GM18868 (cell line): ENCODE measurements around the gene MAN1B1.

Source experiments
- ATAC-seq: cut with Tn5 transposase; IDR thresholded peaks from one replicate; pipeline ENCODE4 v1.9.1; 2021; ENCODE audit warnings: mild to moderate bottlenecking, moderate library complexity; ENCODE audit not compliant: unreplicated experiment

Gene MAN1B1

DNA sequence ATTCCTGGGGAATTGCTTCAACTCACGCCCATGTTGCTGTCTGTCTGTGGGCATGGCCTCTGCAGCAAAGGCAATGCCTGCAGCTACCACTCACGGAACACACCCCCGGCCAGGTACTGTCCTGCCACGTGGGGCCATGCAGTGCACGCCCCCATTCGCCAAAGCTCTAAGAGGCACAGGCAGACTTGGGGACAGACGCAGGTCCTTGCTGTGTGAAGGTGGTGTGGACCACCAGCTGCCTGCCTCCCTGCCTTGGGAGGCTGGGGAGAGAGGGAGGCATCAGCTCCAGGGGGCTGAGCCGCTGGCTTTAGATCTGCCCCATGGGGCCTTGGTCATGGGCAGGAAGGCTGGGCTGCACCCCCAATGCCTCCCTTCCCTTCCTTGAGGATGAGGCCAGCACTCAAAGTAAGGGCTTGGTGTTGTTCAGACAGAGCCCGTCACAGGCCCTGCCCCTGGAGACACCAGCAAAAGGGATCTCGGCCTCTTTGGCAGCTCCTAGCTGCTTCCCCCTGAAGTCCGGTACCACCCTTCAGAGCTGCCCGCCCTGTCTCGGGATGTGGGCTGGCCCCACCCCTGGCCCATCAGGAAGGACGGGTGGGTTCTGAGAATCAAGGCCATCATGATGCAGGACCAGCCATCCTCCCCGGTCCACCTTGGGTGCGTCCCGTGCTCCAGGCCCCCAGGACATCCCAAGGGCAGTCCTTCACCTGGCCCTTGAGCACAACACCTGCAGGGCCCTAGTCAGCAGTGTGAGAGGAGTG lies 54.4 kb downstream of the MAN1B1 start:
- ATAC-seq, result no peak

DNA sequence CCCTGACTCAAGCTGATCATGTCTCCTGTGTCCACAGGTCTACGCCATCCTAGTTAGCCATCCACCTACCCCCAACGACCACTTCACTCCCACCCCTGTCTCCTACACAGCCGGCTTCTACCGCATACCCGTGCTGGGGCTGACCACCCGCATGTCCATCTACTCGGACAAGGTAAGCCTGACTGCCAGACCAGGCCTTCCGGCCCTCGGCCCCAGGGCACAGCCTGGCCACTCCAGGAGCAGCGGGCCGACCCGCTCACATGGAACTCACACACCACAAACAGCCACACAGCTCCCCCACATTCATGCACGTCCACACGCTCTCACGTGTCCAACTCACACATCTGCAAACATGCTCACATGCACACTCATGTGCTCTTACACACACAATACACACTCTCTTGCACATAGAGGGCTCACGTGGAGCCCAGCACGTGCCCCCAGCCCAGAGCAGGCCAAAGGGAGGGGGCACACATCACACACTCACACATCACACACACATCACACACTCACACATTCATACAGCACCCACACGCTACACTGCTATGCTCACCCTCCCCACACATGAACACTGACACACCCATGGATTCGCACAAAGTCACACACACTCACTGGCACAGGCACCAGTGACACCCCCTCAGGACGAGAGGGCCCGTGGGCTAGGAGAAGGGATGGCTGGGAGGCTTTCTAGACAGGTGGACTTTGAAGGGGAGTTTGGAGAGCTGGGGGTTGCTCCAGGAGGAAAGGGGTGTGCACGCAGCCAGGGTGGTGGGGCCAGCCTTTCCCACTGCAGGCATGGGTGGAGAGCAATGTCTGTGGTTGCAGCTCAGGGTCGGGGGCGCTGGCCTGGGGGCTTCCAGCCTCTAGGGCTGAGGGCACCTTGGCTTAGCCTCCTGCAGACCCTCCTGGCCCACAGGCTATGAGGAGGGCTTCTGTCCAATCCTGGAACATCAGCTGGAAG lies 55.5 kb downstream of the MAN1B1 start:
- no peak for ATAC-seq

DNA sequence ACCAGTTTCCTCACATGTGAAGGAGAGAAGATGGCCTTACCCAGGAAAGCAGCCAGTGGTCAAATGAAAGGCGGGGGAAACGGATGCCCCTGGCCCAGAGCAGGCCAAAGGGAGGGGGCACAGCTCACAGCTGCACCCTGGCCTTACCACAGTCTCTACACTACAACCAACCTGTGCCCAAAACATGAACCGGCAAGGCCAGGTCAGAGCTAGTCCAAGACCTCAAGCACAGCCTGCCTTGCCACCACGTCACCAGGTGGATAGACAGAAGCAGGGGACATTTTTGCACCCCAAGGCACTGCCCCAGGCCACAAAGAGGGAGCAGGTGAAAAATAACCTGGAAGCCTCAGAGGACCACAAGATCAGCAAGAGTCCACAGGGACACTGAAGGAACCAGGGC lies 56.7 kb downstream of the MAN1B1 start:
- no peak for ATAC-seq

DNA sequence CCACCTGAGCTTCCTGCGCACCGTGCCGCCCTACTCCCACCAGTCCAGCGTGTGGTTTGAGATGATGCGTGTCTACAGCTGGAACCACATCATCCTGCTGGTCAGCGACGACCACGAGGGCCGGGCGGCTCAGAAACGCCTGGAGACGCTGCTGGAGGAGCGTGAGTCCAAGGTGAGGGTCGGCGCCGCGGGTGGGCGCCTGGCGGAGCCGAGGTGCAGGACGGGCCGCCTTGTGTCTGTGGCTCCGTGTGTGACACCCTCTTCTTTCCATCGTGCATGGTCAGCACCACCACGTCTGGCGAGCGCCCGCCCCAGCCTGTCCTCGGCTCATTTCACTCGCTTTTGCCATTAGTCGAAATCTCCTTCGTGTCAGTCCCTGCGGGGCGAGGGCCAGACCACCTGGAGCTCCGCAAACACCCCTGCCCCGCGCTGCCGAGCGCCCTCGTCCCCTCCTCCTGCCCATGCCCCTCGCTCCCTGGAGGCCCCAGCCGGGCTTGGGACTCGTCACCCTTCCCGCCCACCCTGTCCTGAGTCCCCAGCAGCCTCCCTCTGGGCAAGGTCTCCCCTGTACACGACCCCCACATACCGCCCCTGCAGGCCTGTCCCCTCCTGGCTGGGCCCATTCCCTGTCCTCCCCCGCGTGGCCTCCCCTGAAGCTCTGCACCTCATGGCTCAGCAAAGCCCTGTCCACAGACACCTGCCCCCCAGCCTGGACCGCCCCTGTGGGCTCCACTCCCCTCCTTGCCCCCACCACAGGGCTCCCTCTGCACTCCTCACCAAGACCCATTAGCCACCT lies 59.1 kb downstream of the MAN1B1 start:
- no peak for ATAC-seq

DNA sequence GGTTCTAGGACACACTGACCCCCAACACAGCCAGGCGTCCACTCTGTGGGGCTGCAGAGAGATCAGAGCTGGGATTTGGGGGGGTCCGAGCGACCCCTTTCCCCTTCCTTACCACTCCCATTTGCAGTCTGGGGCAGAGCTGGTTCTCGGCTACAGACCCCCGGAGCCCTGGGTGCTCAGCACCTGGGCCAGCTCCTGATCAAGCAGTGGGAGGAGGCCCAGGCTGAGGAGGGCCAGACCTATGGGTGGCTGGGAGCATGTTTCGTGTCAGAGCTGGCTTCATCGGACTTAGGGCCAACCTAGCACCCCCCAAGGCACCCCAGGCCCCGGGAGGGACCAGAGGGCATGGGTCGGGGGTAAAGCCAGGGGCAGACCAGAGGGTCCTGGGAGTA lies 59.7 kb downstream of the MAN1B1 start:
- no peak for ATAC-seq

DNA sequence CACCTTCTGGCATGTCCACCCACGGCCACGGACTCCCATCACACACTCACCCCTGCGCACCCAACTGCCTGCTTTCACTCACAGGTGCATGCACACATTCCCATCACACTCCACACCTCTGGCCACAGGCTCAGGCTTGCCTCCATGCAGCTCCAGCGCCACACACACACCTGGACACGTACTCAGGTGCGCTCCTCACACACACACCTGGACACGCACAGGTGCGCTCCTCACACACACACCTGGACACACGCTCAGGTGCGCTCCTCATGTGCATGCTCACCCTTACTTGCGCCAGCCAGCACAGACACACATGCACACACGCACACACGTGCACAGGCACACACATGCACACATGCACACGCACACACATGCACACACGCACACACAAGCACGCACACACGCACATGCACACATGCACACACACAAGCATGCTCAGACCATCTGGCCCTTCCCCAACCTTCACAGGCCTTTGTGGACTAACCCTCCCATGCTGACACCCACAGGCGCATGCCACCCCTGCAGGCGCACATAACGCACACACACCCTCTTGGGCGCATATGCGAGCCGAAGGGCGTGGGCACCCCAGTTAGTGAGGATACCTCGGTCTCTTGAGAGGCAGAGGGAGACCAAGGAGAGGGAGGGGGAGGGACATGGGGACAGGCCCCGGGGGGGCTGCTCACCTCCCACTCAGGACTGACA lies 60.5 kb downstream of the MAN1B1 start:
- no peak for ATAC-seq

DNA sequence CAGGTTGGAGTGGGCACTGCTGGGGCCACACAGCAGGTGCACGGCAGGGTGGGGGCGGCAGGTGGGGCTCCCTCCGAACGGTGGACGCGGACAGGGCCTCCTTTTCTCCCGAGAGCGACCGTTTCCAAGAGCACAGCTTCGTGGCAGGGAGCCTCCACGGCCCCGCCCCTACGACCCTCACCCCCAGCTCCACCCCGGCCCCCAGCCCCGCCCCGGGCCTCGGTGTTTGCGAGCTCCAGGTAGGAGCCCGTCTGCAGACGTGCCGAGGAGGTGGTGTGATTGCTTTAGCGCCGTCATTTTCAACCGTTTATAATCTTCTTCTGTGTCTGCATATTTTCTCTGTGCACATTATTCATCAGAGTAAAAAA lies 61.0 kb downstream of the MAN1B1 start:
- ATAC-seq, result no peak

DNA sequence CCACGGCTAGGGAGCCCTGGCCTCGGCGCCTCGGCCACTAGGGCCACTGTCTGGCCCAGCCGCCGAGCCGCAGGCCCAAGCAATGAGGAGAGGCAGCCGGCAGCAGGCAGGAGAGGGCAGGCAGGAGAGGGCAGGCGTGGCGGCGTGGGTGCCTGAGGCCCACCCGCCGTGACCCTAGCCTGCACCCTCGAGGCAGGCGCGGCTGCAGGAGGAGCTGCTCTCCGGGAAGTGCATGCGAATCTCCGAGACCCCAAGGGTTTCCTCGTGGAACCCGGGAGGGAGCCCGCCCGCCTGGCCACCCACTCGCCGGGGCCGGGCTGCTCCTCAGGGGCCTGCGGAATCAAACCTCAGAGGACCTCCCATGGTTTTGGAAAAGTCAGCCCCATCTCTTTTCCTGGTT lies 61.5 kb downstream of the MAN1B1 start:
- no peak for ATAC-seq

DNA sequence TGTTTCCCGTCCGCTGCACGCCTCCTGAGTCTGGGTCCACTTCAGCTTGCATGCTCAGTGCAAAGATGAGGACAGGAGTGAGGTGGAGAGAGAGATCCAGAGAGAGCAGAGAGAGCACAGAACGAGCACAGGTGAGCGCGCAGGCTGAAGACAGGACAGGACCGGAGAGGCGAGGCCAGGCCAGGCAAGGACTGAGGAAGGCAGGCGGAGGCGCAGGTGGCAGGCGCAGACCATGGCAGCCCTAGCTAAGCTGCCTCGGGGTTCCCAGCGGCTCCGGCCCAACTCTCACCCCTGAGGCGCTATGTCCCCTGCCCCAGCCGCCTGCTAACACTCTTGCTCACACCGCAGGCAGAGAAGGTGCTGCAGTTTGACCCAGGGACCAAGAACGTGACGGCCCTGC lies 61.9 kb downstream of the MAN1B1 start:
- ATAC-seq, result no peak

DNA sequence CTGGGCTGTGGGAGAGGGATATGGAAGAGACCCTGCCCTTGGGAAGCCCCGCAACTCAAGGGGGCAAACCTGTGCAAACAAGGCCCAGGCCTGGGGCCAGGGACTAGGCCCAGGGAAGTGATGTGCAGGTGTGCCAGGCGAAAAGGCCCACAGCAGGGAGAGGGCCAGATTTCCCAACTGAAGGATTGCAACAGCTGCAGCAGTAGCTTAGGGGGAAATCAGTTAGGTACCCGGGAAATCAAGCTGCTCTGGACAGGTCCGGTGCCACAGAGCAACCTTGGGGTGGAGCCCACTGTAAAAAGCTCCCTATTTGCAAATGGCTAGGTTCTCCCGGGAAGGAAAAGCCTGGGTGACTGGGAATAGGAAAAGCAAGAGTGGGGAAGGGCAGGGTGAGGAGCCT lies 62.6 kb downstream of the MAN1B1 start:
- ATAC-seq, result no peak

DNA sequence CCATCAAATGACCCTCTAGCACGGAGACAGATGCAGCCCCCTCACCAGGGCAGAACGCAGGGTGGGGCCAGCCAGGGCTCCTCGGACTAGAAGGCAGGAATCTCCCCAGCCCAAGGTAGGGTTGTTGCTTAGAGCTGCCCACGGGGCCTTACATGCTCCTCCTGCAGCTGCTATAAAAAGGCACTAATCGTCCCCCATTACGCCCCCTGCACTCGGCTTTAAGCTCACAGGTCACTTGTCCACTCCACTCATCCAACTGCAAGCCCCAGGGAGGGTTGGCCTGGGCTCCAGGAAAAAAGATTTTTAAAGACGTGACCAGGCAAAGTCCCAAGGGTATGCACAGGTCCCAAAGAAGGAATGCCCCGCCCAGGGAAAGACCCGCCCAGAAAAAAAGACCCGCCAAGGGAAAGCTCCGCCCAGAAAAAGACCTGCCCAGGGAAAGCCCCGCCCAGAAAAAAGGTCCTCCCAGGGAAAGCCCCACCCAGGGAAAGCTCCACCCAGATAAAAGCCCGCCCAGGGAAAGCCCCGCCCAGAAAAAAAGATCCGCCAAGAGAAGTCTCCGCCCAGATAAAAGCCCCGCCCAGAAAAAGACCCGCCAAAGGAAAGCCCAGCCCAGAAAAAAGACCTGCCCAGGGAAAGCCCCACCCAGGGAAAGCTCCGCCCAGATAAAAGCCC lies 63.3 kb downstream of the MAN1B1 start:
- peak; percentile 19 for ATAC-seq

DNA sequence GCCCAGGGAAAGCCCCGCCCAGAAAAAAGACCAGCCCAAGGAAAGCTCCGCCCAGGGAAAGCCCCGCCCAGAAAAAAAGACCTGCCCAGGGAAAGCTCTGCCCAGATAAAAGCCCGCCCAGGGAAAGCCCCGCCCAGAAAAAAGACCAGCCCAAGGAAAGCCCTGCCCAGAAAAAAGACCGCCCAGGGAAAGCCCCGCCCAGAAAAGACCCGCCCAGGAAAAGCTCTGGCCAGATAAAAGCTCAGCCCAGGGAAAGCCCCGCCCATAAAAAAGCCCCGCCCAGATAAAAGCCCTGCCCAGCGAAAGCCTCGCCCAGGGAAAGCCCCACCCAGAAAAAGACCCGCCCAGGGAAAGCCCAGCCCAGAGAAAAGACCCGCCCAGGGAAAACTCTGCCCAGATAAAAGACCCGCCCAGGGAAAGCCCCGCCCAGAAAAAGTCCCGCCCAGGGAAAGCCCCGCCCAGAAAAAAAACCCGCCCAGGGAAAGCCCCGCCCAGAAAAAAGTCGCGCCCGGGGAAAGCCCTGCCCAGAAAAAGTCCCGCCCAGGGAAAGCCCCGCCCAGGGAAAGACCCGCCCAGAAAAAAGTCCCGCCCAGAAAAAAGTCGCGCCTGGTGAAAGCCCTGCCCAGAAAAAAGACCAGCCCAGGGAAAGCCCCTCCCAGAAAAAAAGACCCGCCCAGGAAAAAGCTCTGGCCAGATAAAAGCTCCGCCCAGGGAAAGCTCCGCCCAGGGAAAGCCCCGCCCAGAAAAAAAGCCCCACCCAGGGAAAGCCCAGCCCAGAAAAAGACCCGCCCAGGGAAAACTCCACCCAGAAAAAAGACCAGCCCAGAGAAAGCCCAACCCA lies 64.1 kb downstream of the MAN1B1 start:
- ATAC-seq, result peak; percentile 47

DNA sequence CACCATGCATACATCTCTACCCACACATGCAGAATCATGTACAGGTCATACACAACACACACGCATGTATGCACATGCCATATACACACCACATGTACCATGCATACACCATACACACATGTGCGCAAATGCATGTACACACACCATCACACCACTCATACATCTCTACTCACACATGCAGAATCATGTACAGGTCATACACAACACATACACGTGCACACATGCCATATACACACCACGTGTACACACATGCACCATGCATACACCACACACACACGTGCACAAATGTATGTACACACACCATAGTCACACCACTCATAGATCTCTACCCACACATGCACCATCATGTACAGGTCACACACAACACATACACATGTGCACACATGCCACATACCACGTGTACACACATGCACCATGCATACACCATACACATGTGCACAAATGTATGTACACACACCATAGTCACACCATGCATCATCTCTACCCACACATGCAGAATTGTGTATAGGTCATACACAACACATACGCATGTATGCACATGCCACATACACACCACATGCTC lies 66.1 kb downstream of the MAN1B1 start:
- ATAC-seq, result no peak

DNA sequence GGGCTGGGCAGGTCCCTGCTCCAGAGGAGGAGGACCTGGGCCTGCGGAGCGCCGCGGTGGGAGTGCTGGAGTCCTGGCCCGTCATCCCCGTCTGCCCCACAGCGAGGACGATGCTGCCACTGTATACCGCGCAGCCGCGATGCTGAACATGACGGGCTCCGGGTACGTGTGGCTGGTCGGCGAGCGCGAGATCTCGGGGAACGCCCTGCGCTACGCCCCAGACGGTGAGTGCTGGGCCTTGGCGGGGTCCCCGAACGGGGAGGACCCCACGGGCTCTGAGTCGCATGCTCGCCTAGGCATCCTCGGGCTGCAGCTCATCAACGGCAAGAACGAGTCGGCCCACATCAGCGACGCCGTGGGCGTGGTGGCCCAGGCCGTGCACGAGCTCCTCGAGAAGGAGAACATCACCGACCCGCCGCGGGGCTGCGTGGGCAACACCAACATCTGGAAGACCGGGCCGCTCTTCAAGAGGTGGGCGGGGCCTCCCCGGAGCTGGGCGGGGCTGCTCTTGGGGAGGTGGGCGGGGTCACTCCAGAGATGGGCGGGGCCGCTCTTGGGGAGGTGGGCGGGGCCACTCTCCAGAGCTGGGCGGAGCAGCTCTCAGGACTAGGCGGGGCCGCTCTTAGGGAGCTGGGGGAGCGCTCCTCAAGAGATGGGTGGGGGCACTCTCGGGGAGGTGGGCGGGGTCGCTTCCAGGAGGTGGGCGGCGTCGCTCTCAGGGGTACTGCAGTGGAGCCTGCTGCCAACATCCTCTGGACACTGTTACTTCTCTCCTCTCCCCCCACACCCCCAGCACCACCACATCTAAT lies 70.0 kb downstream of the MAN1B1 start:
- peak; percentile 37 for ATAC-seq

DNA sequence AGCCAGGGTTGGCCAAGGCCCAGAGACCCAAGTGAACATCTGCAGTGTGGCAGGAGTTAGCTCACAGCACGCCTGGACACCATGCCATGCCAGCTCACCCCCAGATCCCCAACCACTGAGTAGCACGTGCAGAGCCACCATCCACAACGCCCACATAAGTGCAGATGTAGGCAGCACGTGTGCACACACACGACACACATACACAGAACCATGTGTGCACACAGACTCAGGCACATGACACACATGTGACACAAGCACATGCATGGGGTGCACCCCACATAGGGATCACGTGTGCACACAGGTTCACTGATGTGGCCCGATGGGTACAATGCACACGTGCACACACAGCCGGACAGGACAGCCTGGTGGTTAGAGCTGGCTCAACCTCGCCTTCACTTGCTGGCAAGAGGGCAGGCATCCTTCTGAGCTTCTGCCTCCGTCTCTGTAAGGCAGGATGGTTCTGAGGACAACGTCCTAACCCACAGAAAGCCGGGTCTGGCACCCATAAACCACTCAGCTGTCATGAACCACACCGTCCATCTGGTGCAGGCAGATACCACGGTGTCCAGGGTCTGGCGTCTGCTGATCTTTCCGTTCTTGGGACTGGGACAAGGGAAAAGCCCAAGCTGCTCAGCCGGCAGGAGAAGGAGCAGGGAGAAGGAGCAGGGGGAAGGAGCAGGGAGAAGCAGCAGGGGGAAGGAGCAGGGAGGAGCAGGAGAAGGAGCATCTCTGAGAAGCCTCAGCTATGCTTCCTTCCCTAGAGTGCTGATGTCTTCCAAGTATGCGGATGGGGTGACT lies 71.0 kb downstream of the MAN1B1 start:
- ATAC-seq, result no peak

DNA sequence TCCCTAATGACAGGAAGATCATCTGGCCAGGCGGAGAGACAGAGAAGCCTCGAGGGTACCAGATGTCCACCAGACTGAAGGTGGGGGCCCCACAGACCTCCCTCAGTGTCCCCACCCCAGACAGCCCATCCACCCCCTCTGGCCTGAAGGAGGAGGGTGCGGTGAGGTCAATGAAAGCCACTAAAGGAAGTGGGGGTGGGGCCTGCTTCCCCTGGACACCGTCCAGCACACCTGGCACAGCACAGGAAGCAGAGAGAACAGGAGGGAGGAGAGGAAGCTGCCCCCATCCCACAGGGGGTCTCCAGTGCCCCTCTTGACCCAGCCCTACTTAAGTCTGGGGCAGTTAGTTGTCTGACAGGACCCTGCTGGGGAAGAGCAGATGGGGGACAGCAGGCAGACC lies 71.8 kb downstream of the MAN1B1 start:
- no peak for ATAC-seq
